GM23338 (cell line): ENCODE measurements around the gene PCMT1. TPM values are rescaled to one million over a fixed set of nuclear protein-coding genes. Genes with fewer than 3 reads are reported as not detected.

Source experiments
- ATAC-seq: fragments of 200-7000 bp; cut with Tn5 transposase; 3 replicates; pipeline ENCODE4 v1.9.1; 2020
- DNase-seq: peaks from one replicate; pipeline ENCODE4 v3.0.0-alpha.2; 2015; ENCODE audit warnings: low spot score
- H2AFZ ChIP-seq: fragments of 200-600 bp; sonication (generic); 2 replicates; pipeline ENCODE4 v1.8.0; 2016; ENCODE audit warnings: antibody characterized with exemption, mild to moderate bottlenecking, moderate library complexity
- H3F3A ChIP-seq: fragments of 200-600 bp; sonication (generic); replicated peaks from 2 replicates; pipeline ENCODE4 v1.8.0; 2017; ENCODE audit warnings: antibody characterized with exemption, mixed run types, low read depth
- H3K27ac ChIP-seq: fragments of 200-600 bp; sonication (generic); 2 replicates; pipeline ENCODE4 v1.6.1; 2016; ENCODE audit warnings: low read depth
- H3K27me3 ChIP-seq: fragments of 200-600 bp; sonication (generic); 2 replicates; pipeline ENCODE4 v1.8.0; 2016; ENCODE audit warnings: mild to moderate bottlenecking, mixed run types, moderate library complexity; ENCODE audit not compliant: insufficient read depth
- H3K36me3 ChIP-seq: fragments of 200-600 bp; sonication (generic); 2 replicates; pipeline ENCODE4 v1.8.0; 2016; ENCODE audit warnings: mild to moderate bottlenecking; ENCODE audit not compliant: insufficient read depth
- H3K4me1 ChIP-seq: fragments of 200-600 bp; sonication (generic); 2 replicates; pipeline ENCODE4 v1.8.0; 2016; ENCODE audit warnings: mild to moderate bottlenecking, moderate library complexity; ENCODE audit not compliant: insufficient read depth
- H3K4me2 ChIP-seq: fragments of 200-600 bp; sonication (generic); 2 replicates; pipeline ENCODE4 v1.7.1; 2017; ENCODE audit warnings: mixed run types
- H3K4me3 ChIP-seq: fragments of 200-600 bp; sonication (generic); 2 replicates; pipeline ENCODE4 v1.6.1; 2016; ENCODE audit warnings: mixed run types
- H3K79me2 ChIP-seq: fragments of 200-600 bp; sonication (generic); replicated peaks from 2 replicates; pipeline ENCODE4 v1.8.0; 2017; ENCODE audit warnings: mild to moderate bottlenecking; ENCODE audit not compliant: insufficient read depth
- H3K9me2 ChIP-seq: fragments of 200-600 bp; sonication (generic); 2 replicates; pipeline ENCODE4 v1.8.0; 2017; ENCODE audit not compliant: insufficient read depth
- H4K20me1 ChIP-seq: fragments of 200-600 bp; sonication (generic); replicated peaks from 2 replicates; pipeline ENCODE4 v1.8.0; 2017; ENCODE audit warnings: mild to moderate bottlenecking; ENCODE audit not compliant: insufficient read depth
- H3K27ac Mint-ChIP-seq: 2 replicates; pipeline ENCODE4 v1.8.0; 2020; ENCODE audit warnings: inconsistent platforms, mild to moderate bottlenecking, moderate library complexity, mixed read lengths
- H3K27me3 Mint-ChIP-seq: 3 replicates; pipeline ENCODE4 v1.8.0; 2022; ENCODE audit warnings: low read depth, mild to moderate bottlenecking, moderate library complexity, mixed read lengths, inconsistent platforms; ENCODE audit not compliant: insufficient read depth, poor library complexity
- H3K36me3 Mint-ChIP-seq: 3 replicates; pipeline ENCODE4 v1.8.0; 2021; ENCODE audit warnings: low read depth, mild to moderate bottlenecking, inconsistent platforms, moderate library complexity, mixed read lengths
- H3K4me1 Mint-ChIP-seq: 3 replicates; pipeline ENCODE4 v1.8.0; 2020; ENCODE audit warnings: mild to moderate bottlenecking, inconsistent platforms, mixed read lengths
- H3K4me3 Mint-ChIP-seq: 3 replicates; pipeline ENCODE4 v1.8.0; 2021; ENCODE audit warnings: moderate library complexity, mild to moderate bottlenecking, inconsistent platforms, mixed read lengths
- H3K9me3 Mint-ChIP-seq: 3 replicates; pipeline ENCODE4 v1.8.0; 2020; ENCODE audit warnings: moderate library complexity, mild to moderate bottlenecking, inconsistent platforms, mixed read lengths
- CREB1 ChIP-seq: fragments of 250-450 bp; sonication (Bioruptor Pico); IDR thresholded peaks from 2 replicates; pipeline ENCODE4 v1.5.0; 2020; ENCODE audit warnings: low read depth, mild to moderate bottlenecking, moderate library complexity
- EZH2 ChIP-seq: fragments of 200-600 bp; sonication (generic); IDR thresholded peaks from one replicate; pipeline ENCODE4 v1.8.0; 2017; ENCODE audit warnings: antibody characterized with exemption, mild to moderate bottlenecking, low read depth; ENCODE audit not compliant: unreplicated experiment
- JUNB ChIP-seq: IDR thresholded peaks from one replicate; pipeline ENCODE4 v1.6.1; 2016; ENCODE audit warnings: antibody characterized with exemption; ENCODE audit not compliant: unreplicated experiment
- NANOG ChIP-seq: IDR thresholded peaks from 2 replicates; pipeline ENCODE4 v1.6.1; 2016; ENCODE audit warnings: antibody characterized with exemption, borderline replicate concordance
- POLR2AphosphoS5 ChIP-seq: IDR thresholded peaks from 2 replicates; pipeline ENCODE4 v1.6.1; 2016; ENCODE audit warnings: antibody characterized with exemption, low read depth
- STAT1 ChIP-seq: IDR thresholded peaks from one replicate; pipeline ENCODE4 v1.6.1; 2016; ENCODE audit warnings: antibody characterized with exemption; ENCODE audit not compliant: unreplicated experiment
- ZNF114 ChIP-seq: fragments of 250-450 bp; sonication (Bioruptor Pico); IDR thresholded peaks from 2 replicates; pipeline ENCODE4 v1.5.0; 2020; ENCODE audit warnings: mild to moderate bottlenecking, moderate library complexity
- ZNF331 ChIP-seq: fragments of 250-450 bp; sonication (Bioruptor Pico); IDR thresholded peaks from 2 replicates; pipeline ENCODE4 v1.5.0; 2020; ENCODE audit warnings: low read depth, mild to moderate bottlenecking, moderate library complexity
- polyA plus RNA-seq: library from polyadenylated mRNA; unstranded; fragments of >200 nt; fragmentation: Nextera tagmentation; extraction: Ambion mirVana; gene quantifications from 2 replicates; pipeline ENCODE4 v1.2.1, GENCODE V29; 2016
- total RNA-seq: library from RNA; depleted of rRNA; stranded (reverse); fragments of >200 nt; shearing (Covaris generic); gene quantifications from 2 replicates; pipeline ENCODE4 v1.2.3, GENCODE V29; 2014
- TF ChIP-seq, protein P1 (sequence below), 2 experiments: fragments of 200-600 bp in 1 of 2; sonication (generic) in 1 of 2; conservative IDR thresholded peaks; 2 replicates each; pipeline versions ENCODE4 v1.5.1 to v1.6.1; 2016 to 2017; ENCODE audit warnings: antibody characterized with exemption in 2 of 2, low read depth in 2 of 2, mild to moderate bottlenecking in 2 of 2, moderate library complexity in 1 of 2
- TF ChIP-seq, protein P2 (sequence below): IDR thresholded peaks from 2 replicates; pipeline ENCODE4 v1.6.1; 2016; ENCODE audit warnings: antibody characterized with exemption
- TF ChIP-seq, protein P3 (sequence below): fragments of 250-450 bp; sonication (Bioruptor Pico); IDR thresholded peaks from 2 replicates; pipeline ENCODE4 v1.5.0; 2020; ENCODE audit warnings: mild to moderate bottlenecking, moderate library complexity

Gene PCMT1
- total and polyA plus RNA-seq, 2 experiments from 2014 or later: 87.6 to 168 TPM

DNA sequence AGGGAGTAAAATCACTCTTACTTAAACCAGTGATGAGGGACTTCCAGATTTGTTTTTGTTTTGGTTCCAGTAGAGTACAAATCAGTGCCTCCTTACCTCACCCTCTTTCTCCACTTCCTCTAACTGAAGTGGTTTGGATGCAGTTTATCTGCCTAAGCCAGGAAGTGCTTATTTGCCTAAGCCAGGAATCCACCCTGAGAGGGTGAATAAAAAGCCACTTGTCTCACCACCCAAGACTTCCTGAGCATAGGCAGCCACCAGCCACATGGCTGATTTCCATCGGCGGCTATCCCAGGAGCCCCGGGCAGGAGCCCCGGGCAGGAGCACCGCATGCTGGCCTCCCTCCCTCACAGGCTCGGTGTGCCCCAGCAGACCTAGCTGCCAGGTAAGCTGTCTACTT, 102.6 kb downstream of the PCMT1 start:
- H3K4me3 Mint-ChIP-seq: no peak overlapping the region
- H3K36me3 Mint-ChIP-seq: no peaks in the 10 kb centered on the region
- H3K9me2 ChIP-seq: no peaks in the 10 kb centered on the region
- peaks cover 15% of the 10 kb centered on the region for H3K4me1 ChIP-seq
- no peak; the same call in 2 of the 3 replicates for ATAC-seq
- H3K27ac Mint-ChIP-seq: no peak overlapping the region
- no peak overlapping the region for H2AFZ ChIP-seq
- H3K9me3 Mint-ChIP-seq: no peaks in the 10 kb centered on the region
- H3K4me2 ChIP-seq: no peak overlapping the region
- DNase-seq: no peak
- H3K27me3 Mint-ChIP-seq: no peaks in the 10 kb centered on the region
- no peaks in the 10 kb centered on the region; the same call in 1 of the 2 replicates for H4K20me1 ChIP-seq
- no peaks in the 10 kb centered on the region for H3K79me2 ChIP-seq
- peaks cover 23% of the 10 kb centered on the region for H3K4me1 Mint-ChIP-seq
- no peaks in the 10 kb centered on the region for H3F3A ChIP-seq
- H3K36me3 ChIP-seq: no peaks in the 10 kb centered on the region
- H3K4me3 ChIP-seq: no peak overlapping the region
- H3K27ac ChIP-seq: no peak overlapping the region
- TF ChIP-seq POLR2AphosphoS5 (no peak), JUNB (no peak), EZH2 (no peak), ZNF331 (no peak), ZNF114 (CRISPR knock-in tag) (no peak)
- TF ChIP-seq, protein P1, sequence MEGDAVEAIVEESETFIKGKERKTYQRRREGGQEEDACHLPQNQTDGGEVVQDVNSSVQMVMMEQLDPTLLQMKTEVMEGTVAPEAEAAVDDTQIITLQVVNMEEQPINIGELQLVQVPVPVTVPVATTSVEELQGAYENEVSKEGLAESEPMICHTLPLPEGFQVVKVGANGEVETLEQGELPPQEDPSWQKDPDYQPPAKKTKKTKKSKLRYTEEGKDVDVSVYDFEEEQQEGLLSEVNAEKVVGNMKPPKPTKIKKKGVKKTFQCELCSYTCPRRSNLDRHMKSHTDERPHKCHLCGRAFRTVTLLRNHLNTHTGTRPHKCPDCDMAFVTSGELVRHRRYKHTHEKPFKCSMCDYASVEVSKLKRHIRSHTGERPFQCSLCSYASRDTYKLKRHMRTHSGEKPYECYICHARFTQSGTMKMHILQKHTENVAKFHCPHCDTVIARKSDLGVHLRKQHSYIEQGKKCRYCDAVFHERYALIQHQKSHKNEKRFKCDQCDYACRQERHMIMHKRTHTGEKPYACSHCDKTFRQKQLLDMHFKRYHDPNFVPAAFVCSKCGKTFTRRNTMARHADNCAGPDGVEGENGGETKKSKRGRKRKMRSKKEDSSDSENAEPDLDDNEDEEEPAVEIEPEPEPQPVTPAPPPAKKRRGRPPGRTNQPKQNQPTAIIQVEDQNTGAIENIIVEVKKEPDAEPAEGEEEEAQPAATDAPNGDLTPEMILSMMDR (conservative IDR thresholded peaks at IDR 0.05; ENCODE audit: low read depth in 2 of 2): no peak
- TF ChIP-seq, protein P2, sequence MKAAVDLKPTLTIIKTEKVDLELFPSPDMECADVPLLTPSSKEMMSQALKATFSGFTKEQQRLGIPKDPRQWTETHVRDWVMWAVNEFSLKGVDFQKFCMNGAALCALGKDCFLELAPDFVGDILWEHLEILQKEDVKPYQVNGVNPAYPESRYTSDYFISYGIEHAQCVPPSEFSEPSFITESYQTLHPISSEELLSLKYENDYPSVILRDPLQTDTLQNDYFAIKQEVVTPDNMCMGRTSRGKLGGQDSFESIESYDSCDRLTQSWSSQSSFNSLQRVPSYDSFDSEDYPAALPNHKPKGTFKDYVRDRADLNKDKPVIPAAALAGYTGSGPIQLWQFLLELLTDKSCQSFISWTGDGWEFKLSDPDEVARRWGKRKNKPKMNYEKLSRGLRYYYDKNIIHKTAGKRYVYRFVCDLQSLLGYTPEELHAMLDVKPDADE: no peak
- no peaks in the 10 kb centered on the region for H3K27me3 ChIP-seq

DNA sequence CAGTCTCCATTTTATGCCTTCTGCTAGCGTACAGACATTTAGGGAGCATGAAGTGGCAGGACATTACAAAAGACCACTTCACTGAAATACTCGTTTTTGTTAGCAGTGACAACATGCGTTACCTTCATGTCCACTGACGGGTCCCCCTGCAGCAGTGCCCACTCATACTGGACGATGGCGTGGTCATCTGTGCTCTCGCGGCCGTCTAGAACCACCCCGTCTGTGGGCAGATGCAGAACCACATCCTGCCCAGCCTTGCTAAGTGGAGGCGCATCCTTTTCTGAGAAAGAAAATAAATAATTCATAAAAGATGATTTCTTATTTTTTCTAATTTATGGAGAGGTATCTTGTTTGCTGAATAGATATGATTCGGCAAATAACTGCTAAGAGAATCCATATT, 103.3 kb downstream of the PCMT1 start:
- Histone ChIP-seq H3K4me1 (peaks cover 20% of the 10 kb centered on the region), H3K9me2 (no peaks in the 10 kb centered on the region), H3K36me3 (no peaks in the 10 kb centered on the region), H3F3A (no peaks in the 10 kb centered on the region), H4K20me1 (no peaks in the 10 kb centered on the region; the same call in 1 of the 2 replicates), H3K4me3 (no peak overlapping the region), H2AFZ (no peak overlapping the region), H3K4me2 (no peak overlapping the region), H3K27me3 (no peaks in the 10 kb centered on the region), H3K27ac (no peak overlapping the region), H3K79me2 (no peaks in the 10 kb centered on the region)
- Mint-ChIP-seq H3K9me3 (no peaks in the 10 kb centered on the region), H3K36me3 (no peaks in the 10 kb centered on the region), H3K27me3 (no peaks in the 10 kb centered on the region), H3K4me1 (peaks cover 28% of the 10 kb centered on the region), H3K4me3 (no peak overlapping the region), H3K27ac (no peak overlapping the region)
- no peak for DNase-seq
- ATAC-seq: no peak
- no peak for TF ChIP-seq JUNB
- no peak for TF ChIP-seq ZNF114 (CRISPR knock-in tag)
- no peak for TF ChIP-seq POLR2AphosphoS5
- no peak for TF ChIP-seq STAT1
- TF ChIP-seq, protein P1 (conservative IDR thresholded peaks at IDR 0.05; ENCODE audit: low read depth in 2 of 2): no peak
- TF ChIP-seq CREB1 (CRISPR knock-in tag): no peak
- TF ChIP-seq NANOG: no peak
- TF ChIP-seq, protein P3, sequence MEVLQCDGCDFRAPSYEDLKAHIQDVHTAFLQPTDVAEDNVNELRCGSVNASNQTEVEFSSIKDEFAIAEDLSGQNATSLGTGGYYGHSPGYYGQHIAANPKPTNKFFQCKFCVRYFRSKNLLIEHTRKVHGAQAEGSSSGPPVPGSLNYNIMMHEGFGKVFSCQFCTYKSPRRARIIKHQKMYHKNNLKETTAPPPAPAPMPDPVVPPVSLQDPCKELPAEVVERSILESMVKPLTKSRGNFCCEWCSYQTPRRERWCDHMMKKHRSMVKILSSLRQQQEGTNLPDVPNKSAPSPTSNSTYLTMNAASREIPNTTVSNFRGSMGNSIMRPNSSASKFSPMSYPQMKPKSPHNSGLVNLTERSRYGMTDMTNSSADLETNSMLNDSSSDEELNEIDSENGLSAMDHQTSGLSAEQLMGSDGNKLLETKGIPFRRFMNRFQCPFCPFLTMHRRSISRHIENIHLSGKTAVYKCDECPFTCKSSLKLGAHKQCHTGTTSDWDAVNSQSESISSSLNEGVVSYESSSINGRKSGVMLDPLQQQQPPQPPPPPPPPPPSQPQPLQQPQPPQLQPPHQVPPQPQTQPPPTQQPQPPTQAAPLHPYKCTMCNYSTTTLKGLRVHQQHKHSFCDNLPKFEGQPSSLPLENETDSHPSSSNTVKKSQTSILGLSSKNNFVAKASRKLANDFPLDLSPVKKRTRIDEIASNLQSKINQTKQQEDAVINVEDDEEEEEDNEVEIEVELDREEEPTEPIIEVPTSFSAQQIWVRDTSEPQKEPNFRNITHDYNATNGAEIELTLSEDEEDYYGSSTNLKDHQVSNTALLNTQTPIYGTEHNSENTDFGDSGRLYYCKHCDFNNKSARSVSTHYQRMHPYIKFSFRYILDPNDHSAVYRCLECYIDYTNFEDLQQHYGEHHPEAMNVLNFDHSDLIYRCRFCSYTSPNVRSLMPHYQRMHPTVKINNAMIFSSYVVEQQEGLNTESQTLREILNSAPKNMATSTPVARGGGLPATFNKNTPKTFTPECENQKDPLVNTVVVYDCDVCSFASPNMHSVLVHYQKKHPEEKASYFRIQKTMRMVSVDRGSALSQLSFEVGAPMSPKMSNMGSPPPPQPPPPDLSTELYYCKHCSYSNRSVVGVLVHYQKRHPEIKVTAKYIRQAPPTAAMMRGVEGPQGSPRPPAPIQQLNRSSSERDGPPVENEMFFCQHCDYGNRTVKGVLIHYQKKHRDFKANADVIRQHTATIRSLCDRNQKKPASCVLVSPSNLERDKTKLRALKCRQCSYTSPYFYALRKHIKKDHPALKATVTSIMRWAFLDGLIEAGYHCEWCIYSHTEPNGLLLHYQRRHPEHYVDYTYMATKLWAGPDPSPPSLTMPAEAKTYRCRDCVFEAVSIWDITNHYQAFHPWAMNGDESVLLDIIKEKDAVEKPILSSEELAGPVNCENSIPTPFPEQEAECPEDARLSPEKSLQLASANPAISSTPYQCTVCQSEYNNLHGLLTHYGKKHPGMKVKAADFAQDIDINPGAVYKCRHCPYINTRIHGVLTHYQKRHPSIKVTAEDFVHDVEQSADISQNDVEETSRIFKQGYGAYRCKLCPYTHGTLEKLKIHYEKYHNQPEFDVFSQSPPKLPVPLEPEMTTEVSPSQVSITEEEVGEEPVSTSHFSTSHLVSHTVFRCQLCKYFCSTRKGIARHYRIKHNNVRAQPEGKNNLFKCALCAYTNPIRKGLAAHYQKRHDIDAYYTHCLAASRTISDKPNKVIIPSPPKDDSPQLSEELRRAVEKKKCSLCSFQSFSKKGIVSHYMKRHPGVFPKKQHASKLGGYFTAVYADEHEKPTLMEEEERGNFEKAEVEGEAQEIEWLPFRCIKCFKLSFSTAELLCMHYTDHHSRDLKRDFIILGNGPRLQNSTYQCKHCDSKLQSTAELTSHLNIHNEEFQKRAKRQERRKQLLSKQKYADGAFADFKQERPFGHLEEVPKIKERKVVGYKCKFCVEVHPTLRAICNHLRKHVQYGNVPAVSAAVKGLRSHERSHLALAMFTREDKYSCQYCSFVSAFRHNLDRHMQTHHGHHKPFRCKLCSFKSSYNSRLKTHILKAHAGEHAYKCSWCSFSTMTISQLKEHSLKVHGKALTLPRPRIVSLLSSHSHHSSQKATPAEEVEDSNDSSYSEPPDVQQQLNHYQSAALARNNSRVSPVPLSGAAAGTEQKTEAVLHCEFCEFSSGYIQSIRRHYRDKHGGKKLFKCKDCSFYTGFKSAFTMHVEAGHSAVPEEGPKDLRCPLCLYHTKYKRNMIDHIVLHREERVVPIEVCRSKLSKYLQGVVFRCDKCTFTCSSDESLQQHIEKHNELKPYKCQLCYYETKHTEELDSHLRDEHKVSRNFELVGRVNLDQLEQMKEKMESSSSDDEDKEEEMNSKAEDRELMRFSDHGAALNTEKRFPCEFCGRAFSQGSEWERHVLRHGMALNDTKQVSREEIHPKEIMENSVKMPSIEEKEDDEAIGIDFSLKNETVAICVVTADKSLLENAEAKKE (CRISPR knock-in tag): no peak
